ENCODE measurements around the gene CREB5. TPM values are rescaled to one million over a fixed set of nuclear protein-coding genes. Genes with fewer than 3 reads are reported as not detected.

The CREB5 gene
- total and polyA plus RNA-seq, 2 of the 8 experiments (the other 6 are each of a cell fraction or from before 2014, with no cell fraction given), result 2.4 to 2.7 TPM

GRCh38 chr7:28595076-28595475, 182.8 kb downstream of the CREB5 start:
- no peak overlapping the region for H3K9ac ChIP-seq (replicated peaks in 1 of 4; ENCODE audit: extremely low read depth in 1 of 4, low read depth in 3 of 4, low read length in 3 of 4)
- CTCF ChIA-PET (ENCODE audit: partially characterized antibody), result interaction anchor here (1.0 to 1.4 kb wide), 6 partner anchors 10 to 245 kb away, joined by 3 read pairs; no protein-coding TSS in a partner anchor
- no peak overlapping the region for H3K23ac ChIP-seq (ENCODE audit: insufficient read length)
- H4K20me1 ChIP-seq (replicated peaks in 1 of 2; ENCODE audit: control insufficient read depth in 1 of 2, insufficient read depth in 2 of 2, low read length in 2 of 2), result no peaks in the 10 kb centered on the region
- no peak overlapping the region for H4K8ac ChIP-seq (ENCODE audit: extremely low read depth, insufficient read depth, low read length)
- H3K14ac ChIP-seq (ENCODE audit: insufficient read length), result no peak overlapping the region
- H4K91ac ChIP-seq (replicated peaks; ENCODE audit: insufficient read length, low read length), result no peak overlapping the region
- no peaks in the 10 kb centered on the region for H3K9me3 ChIP-seq (ENCODE audit: insufficient read depth in 2 of 2, low read depth in 1 of 2, low read length in 1 of 2)
- H3K27ac ChIP-seq (ENCODE audit: low read depth, low read length), result no peak overlapping the region
- no peak overlapping the region for H3K4ac ChIP-seq (replicated peaks; ENCODE audit: insufficient read length, low read depth, low read length)
- no peak overlapping the region for H2BK12ac ChIP-seq (ENCODE audit: low read depth, low read length)
- H3K79me1 ChIP-seq (ENCODE audit: low read depth, low read length), result no peaks in the 10 kb centered on the region
- H3K27me3 ChIP-seq (replicated peaks in 1 of 4; ENCODE audit: control insufficient read depth in 3 of 4, extremely low read depth in 1 of 4, insufficient read depth in 3 of 4, low read length in 3 of 4), result no peaks in the 10 kb centered on the region
- no peak overlapping the region for H3K18ac ChIP-seq (ENCODE audit: extremely low read depth, low read length)
- no peaks in the 10 kb centered on the region for H3K4me1 ChIP-seq (replicated peaks in 1 of 4; ENCODE audit: control insufficient read depth in 3 of 4, insufficient read depth in 4 of 4, low read length in 3 of 4)
- WGBS, 2 experiments (ENCODE audit: extremely low coverage in 1 of 2, insufficient coverage in 1 of 2, insufficient read length in 1 of 2, insufficient replicate concordance in 2 of 2, low coverage in 1 of 2, low lambda C conversion rate in 2 of 2, missing lambda C conversion rate in 1 of 2), result 89% methylated on average over 4 of the region's 4 CpGs; no CpG with 5 or more reads in 1 of the 2 experiments
- no peak overlapping the region for H4K5ac ChIP-seq (ENCODE audit: insufficient read length, low read depth, low read length)
- no peak for FAIRE-seq
- no peak overlapping the region for H3K4me2 ChIP-seq (ENCODE audit: insufficient read depth in 1 of 2, low read depth in 2 of 2, low read length in 2 of 2)
- H3K4me3 ChIP-seq (ENCODE audit: extremely low read depth in 1 of 4, insufficient read depth in 2 of 4, low read depth in 3 of 4, low read length in 4 of 4), result no peak overlapping the region
- H3K23me2 ChIP-seq (ENCODE audit: low read depth, low read length), result no peaks in the 10 kb centered on the region
- POLR2A ChIA-PET (ENCODE audit: partially characterized antibody), result no interaction called here
- no peak overlapping the region for H2BK5ac ChIP-seq (ENCODE audit: low read depth, low read length)
- no peak overlapping the region for H2BK20ac ChIP-seq (ENCODE audit: low read length)
- no peak overlapping the region for H2AK5ac ChIP-seq (ENCODE audit: low read depth, low read length)
- H3K79me2 ChIP-seq (ENCODE audit: control insufficient read depth in 1 of 2, insufficient read depth in 2 of 2, low read length in 2 of 2), result no peaks in the 10 kb centered on the region
- no peak for DNase-seq (ENCODE audit: low read depth in 1 of 2, low spot score in 2 of 2)
- no peak overlapping the region for H3K56ac ChIP-seq (replicated peaks; ENCODE audit: insufficient read length, low read depth, low read length)
- TF ChIP-seq, protein P1, sequence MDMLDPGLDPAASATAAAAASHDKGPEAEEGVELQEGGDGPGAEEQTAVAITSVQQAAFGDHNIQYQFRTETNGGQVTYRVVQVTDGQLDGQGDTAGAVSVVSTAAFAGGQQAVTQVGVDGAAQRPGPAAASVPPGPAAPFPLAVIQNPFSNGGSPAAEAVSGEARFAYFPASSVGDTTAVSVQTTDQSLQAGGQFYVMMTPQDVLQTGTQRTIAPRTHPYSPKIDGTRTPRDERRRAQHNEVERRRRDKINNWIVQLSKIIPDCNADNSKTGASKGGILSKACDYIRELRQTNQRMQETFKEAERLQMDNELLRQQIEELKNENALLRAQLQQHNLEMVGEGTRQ (IDR thresholded peaks at IDR 0.05; ENCODE audit: low read length), result no peak
- TF ChIP-seq, protein P2, sequence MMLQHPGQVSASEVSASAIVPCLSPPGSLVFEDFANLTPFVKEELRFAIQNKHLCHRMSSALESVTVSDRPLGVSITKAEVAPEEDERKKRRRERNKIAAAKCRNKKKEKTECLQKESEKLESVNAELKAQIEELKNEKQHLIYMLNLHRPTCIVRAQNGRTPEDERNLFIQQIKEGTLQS (IDR thresholded peaks at IDR 0.05; ENCODE audit: insufficient read depth, low read depth, low read length), result no peak
- TF ChIP-seq CREB1 (IDR thresholded peaks at IDR 0.05), result no peak
- no peak for TF ChIP-seq MAFK (IDR thresholded peaks at IDR 0.05; ENCODE audit: low read depth, low read length)
- TF ChIP-seq, protein P3, sequence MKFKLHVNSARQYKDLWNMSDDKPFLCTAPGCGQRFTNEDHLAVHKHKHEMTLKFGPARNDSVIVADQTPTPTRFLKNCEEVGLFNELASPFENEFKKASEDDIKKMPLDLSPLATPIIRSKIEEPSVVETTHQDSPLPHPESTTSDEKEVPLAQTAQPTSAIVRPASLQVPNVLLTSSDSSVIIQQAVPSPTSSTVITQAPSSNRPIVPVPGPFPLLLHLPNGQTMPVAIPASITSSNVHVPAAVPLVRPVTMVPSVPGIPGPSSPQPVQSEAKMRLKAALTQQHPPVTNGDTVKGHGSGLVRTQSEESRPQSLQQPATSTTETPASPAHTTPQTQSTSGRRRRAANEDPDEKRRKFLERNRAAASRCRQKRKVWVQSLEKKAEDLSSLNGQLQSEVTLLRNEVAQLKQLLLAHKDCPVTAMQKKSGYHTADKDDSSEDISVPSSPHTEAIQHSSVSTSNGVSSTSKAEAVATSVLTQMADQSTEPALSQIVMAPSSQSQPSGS (IDR thresholded peaks at IDR 0.05; ENCODE audit: low read length), result no peak
- no peak for TF ChIP-seq JUN (IDR thresholded peaks at IDR 0.05; ENCODE audit: low read depth, low read length)
- TF ChIP-seq RXRA (IDR thresholded peaks at IDR 0.05; ENCODE audit: insufficient read depth, low read depth, low read length), result no peak
- H2AFZ ChIP-seq (ENCODE audit: low read length), result no peak overlapping the region
- no peaks in the 10 kb centered on the region for H3K36me3 ChIP-seq (ENCODE audit: control insufficient read depth in 2 of 4, insufficient read depth in 4 of 4, low read length in 3 of 4)
- H2BK15ac ChIP-seq (ENCODE audit: low read length), result no peak overlapping the region
- H2BK120ac ChIP-seq (replicated peaks; ENCODE audit: low read depth, low read length), result no peak overlapping the region
